Heart left ventricle (tissue), 13 donors: Measurements from ENCODE around the gene FYTTD1.

Experiments used
- CTCF ChIP-seq, 12 donors: fragments of 200-600 bp; sonication (generic) in 4 of 12; IDR thresholded peaks; one replicate each; pipeline versions ENCODE4 v1.5.0 to v1.8.0; 2018 to 2022; ENCODE audit warnings: antibody characterized with exemption in 12 of 12, mild to moderate bottlenecking in 5 of 12
- POLR2A ChIP-seq, 2 donors: fragments of 450-650 bp; IDR thresholded peaks; one replicate each; pipeline ENCODE4 v1.6.1; 2017; ENCODE audit warnings: antibody characterized with exemption in 2 of 2, mild to moderate bottlenecking in 2 of 2, moderate library complexity in 2 of 2
- donor health status: ischemic (EF 13 %, LVEDD 7.1; RV severe dilation, severe dysfunction).
- donor health status: DM: no; HTN: yes; CAD: no.
- donor health status: DM: no; HTN: no; CAD: no.
- donor health status: ischemic (EF 25% LVEDD 6.9; RV normal size, moderate dysfunction).
- donor health status: ischemic (EF 25% LVEDD 5.7; RV mildly dilated, moderate dysfunction).
- donor health status: ischemic (EF 35%, LVEDD 5.7; RV mildly dilated, moderate dysfunction).
- donor health status: nonischemic (EF 11% LVEDD 7.7; RV severe dilation, severe dysfunction).
- donor health status: DM: yes; HTN: yes; CAD: no.
- donor health status: PGD.
- donor health status: ischemic (EF 29% LVEDD 5.4; RV normal size, mild dysfunction).
- donor health status: nonischemic (EF 23%, LVEDD 6.1; RV moderate dilation, normal function).

- TF ChIP-seq CTCF (IDR thresholded peaks at IDR 0.05) (no peak), POLR2A (IDR thresholded peaks at IDR 0.05) (no peak)
Measured at GRCh38 chr3:197814372-197814771, 64.7 kb downstream of the FYTTD1 start.
